Tibial nerve (tissue), 4 donors: ENCODE measurements around the gene MAMSTR. TPM values are rescaled to one million over a fixed set of nuclear protein-coding genes. Genes with fewer than 3 reads are reported as not detected.

Source experiments
- DNase-seq, 2 donors: peaks; one replicate each; pipeline ENCODE4 v3.0.0-alpha.2; 2019; ENCODE audit warnings: low spot score in 2 of 2
- H3K27ac ChIP-seq, 4 donors: fragments of 200-600 bp; sonication (generic) in 3 of 4; one replicate each; pipeline ENCODE4 v1.5.1; 2017 to 2019; ENCODE audit warnings: mild to moderate bottlenecking in 1 of 4
- H3K27me3 ChIP-seq, 2 donors: fragments of 200-600 bp; sonication (generic) in 1 of 2; one replicate each; pipeline versions ENCODE4 v1.5.1 to v1.6.0; 2017 to 2019
- H3K36me3 ChIP-seq, 3 donors: fragments of 200-600 bp; sonication (generic); one replicate each; pipeline ENCODE4 v1.5.1; 2018 to 2019
- H3K4me1 ChIP-seq, 4 donors: fragments of 200-600 bp; sonication (generic) in 3 of 4; one replicate each; pipeline ENCODE4 v1.5.1; 2017 to 2019
- H3K4me3 ChIP-seq, 4 donors: fragments of 200-600 bp; sonication (generic) in 3 of 4; one replicate each; pipeline ENCODE4 v1.5.1; 2017 to 2019; ENCODE audit warnings: mild to moderate bottlenecking in 1 of 4, moderate library complexity in 1 of 4
- H3K9me3 ChIP-seq, 4 donors: fragments of 200-600 bp; sonication (generic) in 3 of 4; one replicate each; pipeline ENCODE4 v1.5.1; 2017 to 2019
- CTCF ChIP-seq, 5 experiments: fragments of 200-600 bp in 3 of 5; fragments of 450-650 bp in 2 of 5; sonication (generic) in 3 of 5; IDR thresholded peaks; one replicate each; pipeline ENCODE4 v1.5.1; 2016 to 2019; ENCODE audit warnings: antibody characterized with exemption in 5 of 5, mild to moderate bottlenecking in 3 of 5, moderate library complexity in 2 of 5
- EP300 ChIP-seq, 2 donors: sonication (generic); formaldehyde crosslinking; IDR thresholded peaks; one replicate each; pipeline ENCODE4 v1.6.1; 2017; ENCODE audit warnings: antibody characterized with exemption in 2 of 2, mild to moderate bottlenecking in 1 of 2
- POLR2A ChIP-seq, 2 donors: fragments of 450-650 bp; IDR thresholded peaks; one replicate each; pipeline ENCODE4 v1.6.1; 2017; ENCODE audit warnings: antibody characterized with exemption in 2 of 2, mild to moderate bottlenecking in 2 of 2, moderate library complexity in 2 of 2
- WGBS, 2 donors: methylation state at CpG; one replicate each; pipeline ENCODE4 v1.1.5; 2018; 5-methylcytosine and 5-hydroxymethylcytosine counted together
- total RNA-seq, 4 donors: library from RNA; depleted of rRNA; stranded (reverse); fragments of >200 nt; gene quantifications; one replicate each; pipeline ENCODE4 v1.1.0, GENCODE V29; 2016

The MAMSTR gene
- total RNA-seq, 4 donors from 2014 or later, result 2.7 to 7.2 (median 5.9) TPM

- no peak for TF ChIP-seq EP300 (IDR thresholded peaks at IDR 0.05)
- no peak for TF ChIP-seq POLR2A (IDR thresholded peaks at IDR 0.05)
- TF ChIP-seq CTCF (IDR thresholded peaks at IDR 0.05), result no peak
- Histone ChIP-seq H3K9me3 (no peaks in the 10 kb centered on the region), H3K27ac (no peak overlapping the region), H3K4me1 (peaks cover 0 to 16% (median 2%) of the 10 kb centered on the region in 4 donors), H3K27me3 (no peaks in the 10 kb centered on the region), H3K4me3 (no peak overlapping the region), H3K36me3 (no peaks in the 10 kb centered on the region)
- 93 to 97% methylated on average over 3 to 4 of the region's 4 CpGs for WGBS, 2 donors
- no peak for DNase-seq
These were observed 55.9 kb downstream of the MAMSTR start for GRCh38 chr19:48663667-48664066.

Other genes with a start within 250 kb of the MAMSTR start
- gene LMTK3, start 207.9 kb downstream of the MAMSTR start, total RNA-seq, result 1 to 10 TPM in 1 of 4 donors, under 1 TPM in 2, not detected in 1; under 0.01 to 1.8 (median 0.59) TPM
- not detected for gene SULT2B1, start 167.6 kb downstream of the MAMSTR start, total RNA-seq
- not detected for gene SPACA4, start 113.0 kb downstream of the MAMSTR start, total RNA-seq
- not detected for gene FAM83E, start 104.6 kb downstream of the MAMSTR start, total RNA-seq
- gene RPL18, start 100.5 kb downstream of the MAMSTR start, total RNA-seq, result 1,000 to 10,000 TPM; 2,253 to 3,141 (median 2,490) TPM
- 10 to 100 TPM; 28.0 to 34.7 (median 30.1) TPM for gene SPHK2, start 100.2 kb downstream of the MAMSTR start, total RNA-seq
- gene DBP, start 82.3 kb downstream of the MAMSTR start, total RNA-seq, result 10 to 100 TPM in 2 of 4 donors, 1 to 10 TPM in 2; 2.4 to 20.1 (median 10.1) TPM
- gene CA11, start 73.5 kb downstream of the MAMSTR start, total RNA-seq, result 1 to 10 TPM; 3.1 to 5.4 (median 4.0) TPM
- 1 to 10 TPM in 3 of 4 donors, under 1 TPM in 1; 0.78 to 6.9 (median 2.2) TPM for gene NTN5, start 46.7 kb downstream of the MAMSTR start, total RNA-seq
- gene FUT2, start 23.8 kb downstream of the MAMSTR start, total RNA-seq, result under 1 TPM in 1 of 4 donors, not detected in 3; 0.44 TPM
- gene RASIP1, start 20.9 kb upstream of the MAMSTR start, total RNA-seq, result 10 to 100 TPM; 12.3 to 23.3 (median 19.8) TPM
- under 1 TPM in 2 of 4 donors, not detected in 2; 0.21 to 0.30 TPM for gene IZUMO1, start 27.2 kb upstream of the MAMSTR start, total RNA-seq
- gene FUT1, start 32.9 kb upstream of the MAMSTR start, total RNA-seq, result 1 to 10 TPM in 3 of 4 donors, under 1 TPM in 1; 0.98 to 4.2 (median 2.4) TPM
- not detected for gene FGF21, start 35.8 kb upstream of the MAMSTR start, total RNA-seq
- 100 to 1,000 TPM in 1 of 4 donors, 10 to 100 TPM in 3; 75.8 to 108 (median 88.3) TPM for gene BCAT2, start 91.3 kb upstream of the MAMSTR start, total RNA-seq
- 10 to 100 TPM; 20.1 to 34.5 (median 26.3) TPM for gene HSD17B14, start 116.8 kb upstream of the MAMSTR start, total RNA-seq
- 100 to 1,000 TPM; 211 to 444 (median 282) TPM for gene PLEKHA4, start 148.9 kb upstream of the MAMSTR start, total RNA-seq
- gene PPP1R15A, start 152.7 kb upstream of the MAMSTR start, total RNA-seq, result 100 to 1,000 TPM in 2 of 4 donors, 10 to 100 TPM in 2; 81.0 to 171 (median 101) TPM
- 1 to 10 TPM in 1 of 4 donors, under 1 TPM in 2, not detected in 1; 0.22 to 2.5 (median 0.60) TPM for gene TULP2, start 179.0 kb upstream of the MAMSTR start, total RNA-seq
- 100 to 1,000 TPM; 220 to 352 (median 287) TPM for gene NUCB1, start 180.6 kb upstream of the MAMSTR start, total RNA-seq
- gene DHDH, start 214.0 kb upstream of the MAMSTR start, total RNA-seq, result 1 to 10 TPM in 1 of 4 donors, not detected in 3; 1.2 TPM
- gene BAX, start 235.2 kb upstream of the MAMSTR start, total RNA-seq, result 10 to 100 TPM; 31.4 to 61.2 (median 38.4) TPM
- 1,000 to 10,000 TPM; 5,480 to 8,362 (median 5,857) TPM for gene FTL, start 245.6 kb upstream of the MAMSTR start, total RNA-seq